Hematopoietic multipotent progenitor cell treated with erythropoietin and hydrocortisone succinate and interleukin-3 and kit ligand, for 8 days (in vitro differentiated cells): ENCODE measurements around the gene KCNJ10.
"Not testable (repeated sequence)": the region's sequence is repeated elsewhere in the genome, so short reads cannot be mapped to it uniquely, and the experiment has no call there.

ENCODE experiments used
- DNase-seq: peaks from one replicate; pipeline ENCODE4 v3.0.0-alpha.2; 2015

KCNJ10 gene

DNA sequence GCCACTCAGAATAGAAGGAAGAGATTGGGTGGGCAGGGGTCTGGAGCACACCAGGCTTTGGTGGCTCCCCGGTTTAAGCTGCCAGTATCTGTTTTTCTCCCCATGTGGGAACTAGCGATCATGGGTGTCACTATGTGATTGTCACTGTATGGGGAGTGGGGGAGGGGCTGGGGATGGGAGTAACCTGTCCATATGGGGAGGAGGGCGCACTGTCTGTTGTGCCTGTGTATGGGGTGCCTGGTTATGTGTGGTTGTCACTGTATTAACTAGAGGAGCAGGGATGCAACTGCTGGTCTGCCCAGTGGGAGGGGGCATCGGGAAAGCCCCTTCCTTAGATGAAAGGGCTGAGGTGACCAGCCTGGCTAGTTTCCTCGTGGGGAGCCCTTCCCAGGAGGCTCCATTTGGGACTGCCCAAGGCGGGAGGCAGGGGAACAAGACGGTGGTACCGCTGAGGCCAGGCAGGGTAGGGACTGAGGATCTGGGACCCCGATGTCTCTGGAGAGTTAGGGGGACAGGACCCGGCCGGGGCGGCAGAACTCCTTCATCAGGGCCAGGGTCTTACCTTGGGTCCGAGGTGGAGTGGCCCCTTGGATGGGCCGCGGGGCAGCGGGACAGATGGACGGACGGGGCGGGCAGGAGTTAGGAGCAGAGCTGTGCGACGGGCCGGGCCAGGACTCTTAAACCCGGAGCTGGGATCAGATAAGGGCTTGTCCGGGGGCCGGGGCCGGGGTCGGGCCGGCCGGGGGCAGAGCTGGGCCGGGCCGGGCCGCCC, at the start of gene KCNJ10:
Gene KCNJ10 (minus strand): TSS at position 701 of the 772 bp plus-strand sequence. CDS start 27,628 bp downstream, outside the sequence.
- DNase-seq = no peak

DNA sequence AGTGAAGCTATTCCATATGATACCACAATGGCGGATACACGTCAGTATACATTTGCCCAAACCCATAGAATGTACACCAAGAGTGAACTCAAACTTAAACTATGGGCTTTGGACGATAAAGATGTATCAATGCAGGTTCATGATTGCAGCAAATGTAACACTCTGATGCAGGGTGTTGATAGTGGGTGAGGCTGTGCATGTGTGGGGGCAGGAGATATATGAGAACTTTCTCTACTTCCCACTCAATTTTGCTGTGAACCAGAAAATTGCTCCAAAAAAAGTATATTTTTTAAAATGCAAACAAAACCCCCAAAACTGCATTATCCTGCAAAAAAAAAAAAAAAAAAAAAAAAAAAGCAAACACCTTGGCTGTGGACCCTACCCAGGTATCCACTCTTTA, 49.0 kb upstream of the KCNJ10 start:
- DNase-seq = no peak

DNA sequence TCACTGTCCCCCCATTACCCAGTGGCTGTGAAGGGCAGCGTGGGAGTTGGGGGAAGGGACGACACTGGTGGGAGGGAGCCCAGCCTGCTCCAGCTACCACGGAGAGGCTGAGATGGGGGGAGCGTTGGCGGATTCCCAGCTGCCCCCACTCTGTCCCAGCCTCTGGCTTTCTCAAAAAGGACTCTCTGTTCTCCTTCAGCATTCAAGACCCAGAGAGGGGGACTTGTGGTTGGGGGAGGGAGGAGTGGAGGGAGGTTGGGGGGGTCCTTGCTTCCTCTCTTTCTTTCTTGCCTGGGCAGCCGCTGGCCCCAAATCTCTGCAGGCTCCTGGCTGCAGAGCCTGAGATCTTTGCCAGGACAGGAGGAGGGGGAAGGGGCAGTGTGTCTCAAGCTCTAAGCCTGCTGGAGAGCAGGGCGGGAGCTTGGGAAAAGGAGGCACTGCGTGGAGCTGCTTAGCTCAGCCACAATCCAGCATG, 47.8 kb upstream of the KCNJ10 start:
- no peak for DNase-seq

DNA sequence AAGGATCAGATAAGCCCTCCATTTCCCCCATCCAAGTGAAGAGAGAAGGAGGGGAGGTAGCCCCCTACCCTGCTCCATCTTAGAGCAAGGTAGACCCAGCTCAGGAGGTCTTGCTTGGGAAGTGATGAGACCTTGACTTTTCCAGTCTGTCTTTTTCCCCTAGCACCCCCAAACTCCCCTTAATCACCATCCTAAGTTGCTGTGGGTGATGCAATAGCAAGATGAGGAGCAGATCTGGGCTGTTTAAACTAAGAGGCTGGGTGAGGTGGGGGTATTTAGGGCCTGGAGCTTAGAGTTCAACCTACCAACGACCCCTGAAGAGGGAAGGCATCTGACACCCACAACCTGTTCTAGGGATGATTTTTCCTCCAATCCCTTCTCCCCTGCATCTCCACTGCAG, 47.3 kb upstream of the KCNJ10 start:
- DNase-seq = no peak

DNA sequence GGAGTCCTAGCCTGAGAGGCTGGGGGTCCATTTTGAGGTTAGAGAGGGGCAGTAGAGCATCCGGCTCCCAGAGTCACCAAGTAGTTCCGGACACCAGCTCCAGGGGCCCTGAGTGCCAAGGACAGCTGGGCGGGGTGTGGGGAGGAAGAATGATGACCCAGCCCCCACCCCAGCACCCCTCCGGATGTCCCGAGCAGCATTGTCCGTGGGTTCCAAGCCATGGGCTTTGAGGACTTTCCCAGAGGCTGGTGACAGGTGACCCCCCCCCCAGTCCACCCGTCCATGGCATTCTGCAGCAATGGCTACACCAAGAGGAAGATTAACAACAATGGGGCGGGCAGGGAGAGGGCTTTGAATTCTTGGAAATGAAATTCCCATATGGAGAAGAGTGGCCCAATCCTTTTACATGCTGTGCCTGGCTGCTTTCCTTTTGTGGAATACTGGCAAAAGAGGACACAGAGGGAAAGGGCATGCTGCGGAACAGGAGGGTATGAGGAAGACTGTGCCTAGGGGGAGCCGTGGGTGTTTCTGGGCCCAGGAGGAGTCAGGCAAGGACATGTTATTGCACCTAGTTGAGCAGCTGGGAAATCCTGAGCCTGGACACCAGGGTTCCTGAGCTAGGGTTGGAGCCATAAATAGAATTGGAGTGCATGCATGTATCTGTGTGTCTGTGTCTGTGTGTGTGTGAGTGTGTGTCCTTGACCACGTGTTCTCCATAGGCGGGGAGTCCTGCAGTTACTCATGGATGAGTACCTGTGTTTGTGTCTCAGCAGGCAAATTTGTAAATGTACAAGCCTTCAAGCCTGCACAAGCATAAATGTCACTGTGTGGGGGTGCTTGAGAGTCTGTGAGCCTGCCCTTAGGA, 46.6 kb upstream of the KCNJ10 start:
- DNase-seq = no peak

DNA sequence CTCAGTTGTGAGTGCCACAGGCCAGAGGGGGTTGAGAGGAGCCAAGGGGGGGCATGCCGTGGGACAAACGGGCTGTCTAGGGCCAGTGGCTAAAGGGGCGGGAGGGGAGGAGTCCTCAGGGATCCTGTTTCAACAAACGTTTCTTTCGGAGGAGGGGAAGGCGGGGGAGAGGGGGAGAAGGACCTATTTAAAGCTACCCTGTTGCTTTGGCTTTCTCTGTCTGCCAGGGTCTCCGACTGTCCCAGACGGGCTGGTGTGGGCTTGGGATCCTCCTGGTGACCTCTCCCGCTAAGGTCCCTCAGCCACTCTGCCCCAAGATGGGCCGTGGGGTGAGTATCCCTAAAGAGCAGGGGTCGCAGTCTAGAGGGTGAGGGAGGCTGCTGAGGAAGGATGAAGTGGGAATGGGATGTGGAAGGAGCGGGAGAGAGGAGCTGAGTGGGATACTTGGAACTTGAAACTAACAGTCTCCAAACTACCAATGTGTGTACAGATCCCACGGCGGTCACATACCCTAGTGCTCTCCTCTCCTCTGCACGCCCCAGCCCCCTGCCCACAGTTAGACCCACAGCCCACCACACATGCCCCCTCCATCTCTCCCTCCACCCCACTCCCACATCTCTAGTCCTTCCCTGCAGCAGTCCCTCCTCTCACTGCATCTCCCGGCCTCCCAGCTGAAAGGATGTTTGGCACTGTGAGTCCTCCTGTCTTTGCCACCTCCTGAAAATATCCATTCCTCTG, 45.8 kb upstream of the KCNJ10 start, which contains the start of gene ATP1A2:
Gene ATP1A2 (plus strand): TSS at position 215 of the 738 bp plus-strand sequence. CDS start 103 bp downstream, at position 318.
- DNase-seq = no peak

DNA sequence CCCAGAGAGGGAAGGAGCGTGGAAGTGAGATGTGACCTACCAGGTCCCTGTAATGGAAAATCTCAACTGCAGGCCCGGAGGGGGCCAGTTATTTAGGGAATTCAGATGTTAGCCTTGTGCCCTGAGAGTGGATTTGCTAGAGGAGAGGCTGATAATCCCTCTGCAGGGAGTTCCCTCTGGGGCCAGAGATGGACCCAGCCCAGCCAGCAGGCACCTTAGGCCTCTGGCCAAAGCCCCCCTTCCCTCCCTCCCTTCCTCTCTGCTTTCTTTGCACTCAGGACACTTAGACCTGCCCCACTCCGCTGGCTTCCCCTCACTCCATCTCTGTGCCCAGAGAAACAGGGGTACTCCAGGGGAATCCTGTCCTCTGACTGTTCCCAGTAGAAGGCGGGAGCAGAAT, 44.1 kb upstream of the KCNJ10 start:
- no peak for DNase-seq

DNA sequence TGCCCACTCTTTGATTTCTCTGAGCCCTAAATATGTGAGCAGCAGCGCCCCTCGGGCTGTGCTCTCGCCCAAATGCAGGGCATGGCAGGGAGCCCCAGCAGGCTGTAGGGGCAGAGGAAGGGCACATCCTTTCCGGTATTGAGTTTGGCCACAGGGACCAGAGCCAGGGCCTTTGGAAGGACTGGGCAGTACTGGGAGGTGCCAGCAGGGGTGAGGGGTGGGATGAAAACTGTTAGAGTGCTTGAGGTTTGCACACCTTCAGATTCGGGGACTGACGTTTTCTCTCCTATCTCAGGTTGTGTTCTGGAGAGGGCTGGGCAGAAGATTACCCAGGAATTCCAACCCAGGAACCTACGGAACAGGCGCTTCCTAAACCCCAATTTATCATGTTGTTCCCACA, 43.4 kb upstream of the KCNJ10 start:
- no peak for DNase-seq

DNA sequence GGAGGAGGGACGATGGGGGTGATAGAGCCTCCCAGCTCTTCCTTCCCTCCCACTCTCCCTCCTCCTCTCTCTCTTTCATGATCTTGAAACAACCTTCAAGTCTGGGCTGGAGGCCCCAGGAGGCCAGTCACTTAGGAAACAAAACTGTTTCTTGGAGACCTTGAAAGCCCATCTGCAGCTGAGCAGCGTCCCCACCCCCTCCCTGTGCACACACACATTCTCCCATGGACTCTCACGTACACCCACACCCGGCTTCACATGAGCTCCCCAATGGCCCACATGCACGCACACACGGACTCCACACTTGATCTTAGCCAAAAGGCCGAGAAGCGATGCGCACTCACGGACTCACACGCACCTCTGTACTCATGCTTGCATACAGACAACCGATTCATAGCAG, 42.4 kb upstream of the KCNJ10 start:
- DNase-seq = no peak

DNA sequence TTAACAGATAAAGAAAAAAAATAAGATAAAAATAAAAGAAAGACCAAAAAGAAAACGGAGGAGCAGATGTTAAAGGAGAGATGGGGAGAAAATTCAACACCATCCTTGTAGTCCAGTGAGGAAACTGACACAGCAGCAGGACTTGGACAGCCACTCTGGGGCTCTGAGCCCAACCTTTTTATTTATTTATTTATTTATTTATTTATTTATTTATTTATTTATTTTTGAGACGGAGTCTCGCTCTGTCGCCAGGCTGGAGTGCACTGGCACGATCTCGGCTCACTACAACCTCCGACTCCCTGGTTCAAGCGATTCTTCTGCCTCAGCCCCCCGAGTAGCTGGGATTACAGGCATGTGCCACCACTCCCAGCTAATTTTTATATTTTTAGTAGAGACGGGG, 41.5 kb upstream of the KCNJ10 start:
- not testable (repeated sequence) for DNase-seq

DNA sequence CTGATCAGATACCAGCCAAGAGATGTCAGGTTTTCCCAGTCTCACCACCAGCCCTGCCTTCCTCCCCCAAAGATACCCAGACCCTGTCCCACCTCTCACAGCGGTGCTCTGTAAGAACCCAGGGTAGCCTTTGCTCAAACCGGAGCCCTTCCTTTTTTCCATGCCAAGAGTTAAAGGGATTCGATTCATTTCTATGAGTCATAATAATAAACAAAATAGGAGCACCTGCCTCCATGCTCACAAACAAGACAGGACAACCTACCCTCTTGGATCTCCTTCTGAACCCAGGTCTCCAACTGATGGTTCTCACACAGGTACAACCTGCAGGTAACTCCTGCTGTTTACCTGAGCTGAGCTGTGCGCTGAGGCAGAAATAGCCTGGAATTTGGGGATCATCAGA, 39.7 kb upstream of the KCNJ10 start:
- no peak for DNase-seq

DNA sequence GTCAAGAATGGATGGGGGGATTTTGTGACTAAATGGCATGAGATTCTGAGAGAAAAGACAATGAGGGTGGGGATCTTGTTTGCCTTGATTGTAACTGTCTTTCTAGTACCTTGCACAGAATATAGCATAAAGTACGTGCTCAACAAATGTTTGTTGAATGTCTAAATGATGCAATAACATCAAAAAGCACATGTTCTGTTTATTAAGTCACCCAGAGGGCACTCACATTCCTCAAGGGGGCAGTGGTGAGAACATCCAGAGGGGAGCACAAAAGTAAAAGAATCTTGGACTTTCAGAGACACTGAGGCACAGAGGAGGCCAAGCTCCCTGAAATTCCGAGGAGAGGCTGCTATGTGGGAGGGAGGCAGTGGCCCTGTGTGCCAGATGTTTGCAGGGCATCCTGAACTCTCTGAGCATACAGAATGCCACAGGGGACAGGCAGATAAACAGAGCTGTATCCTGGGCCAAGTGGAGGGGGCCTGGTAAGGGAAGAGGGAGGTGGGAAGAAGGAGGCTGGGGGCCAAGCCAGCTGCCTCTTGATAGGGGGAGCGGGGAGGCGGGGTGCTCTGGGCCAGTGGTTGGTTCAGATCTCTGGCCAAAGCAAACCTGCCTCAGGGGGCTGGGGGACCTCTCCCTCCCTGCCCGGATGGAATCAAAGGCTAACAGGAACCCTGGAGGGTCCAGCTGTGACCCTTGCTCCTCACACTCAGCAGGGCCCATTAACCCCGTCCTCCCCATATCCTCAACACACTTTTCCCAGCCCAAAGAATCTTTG, 39.1 kb upstream of the KCNJ10 start:
- peak; percentile 79 for DNase-seq

DNA sequence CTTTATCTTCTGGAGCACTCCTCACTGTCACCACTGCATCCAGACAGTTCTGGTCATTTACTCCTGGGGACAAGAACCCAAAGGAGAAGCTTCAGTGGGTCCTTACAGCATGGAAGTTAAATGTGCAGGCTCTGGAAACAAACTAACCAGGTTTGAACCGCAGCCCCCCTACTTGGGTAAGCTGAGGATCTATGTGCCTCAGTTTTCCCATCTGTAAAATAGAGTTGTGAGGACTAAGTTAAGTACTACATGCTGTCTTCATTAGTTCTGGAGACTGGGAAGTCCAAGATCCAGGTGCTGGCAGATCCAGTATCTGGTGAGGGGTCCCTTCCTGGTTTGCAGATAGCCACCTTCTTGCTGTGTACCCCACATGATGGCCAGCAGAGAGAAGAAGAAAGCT, 37.6 kb upstream of the KCNJ10 start:
- DNase-seq = no peak

DNA sequence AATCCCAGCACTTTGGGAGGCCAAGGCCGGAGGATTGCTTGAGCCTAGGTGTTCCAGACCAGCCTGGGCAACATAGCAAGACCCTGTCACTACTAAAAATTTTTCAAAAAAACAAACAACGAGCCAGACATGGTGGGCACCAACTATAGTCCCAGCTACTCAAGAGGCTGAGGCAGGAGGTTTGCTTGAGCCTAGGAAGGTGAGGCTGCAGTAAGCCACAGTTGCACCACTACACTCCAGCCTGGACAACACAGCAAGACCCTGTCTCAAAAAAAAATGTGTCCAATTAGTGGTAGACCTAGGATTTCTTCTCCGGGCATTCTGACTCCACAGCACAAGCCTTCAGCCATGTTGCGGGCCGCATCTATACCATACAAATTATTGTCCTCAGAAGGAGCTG, 35.2 kb upstream of the KCNJ10 start:
- no peak for DNase-seq

DNA sequence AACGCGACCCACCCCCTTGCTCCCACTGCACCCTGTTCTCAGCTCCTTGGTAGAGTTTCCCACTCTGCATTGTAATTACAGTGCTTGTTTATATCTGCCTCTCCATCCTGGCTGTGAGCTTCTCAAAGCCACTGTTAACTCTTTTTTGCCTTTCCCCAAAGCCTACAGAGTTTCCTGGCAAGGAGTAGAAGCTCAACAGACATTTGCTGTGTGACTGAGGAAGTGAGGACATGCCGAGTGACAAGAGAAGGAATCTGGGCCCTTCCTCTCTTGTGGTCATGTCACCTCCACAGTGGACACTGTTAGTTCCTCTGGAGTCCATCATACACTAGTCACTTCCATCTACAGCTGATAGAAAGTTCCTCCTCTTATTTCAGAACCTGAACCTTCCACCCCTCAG, 34.5 kb upstream of the KCNJ10 start:
- no peak for DNase-seq

DNA sequence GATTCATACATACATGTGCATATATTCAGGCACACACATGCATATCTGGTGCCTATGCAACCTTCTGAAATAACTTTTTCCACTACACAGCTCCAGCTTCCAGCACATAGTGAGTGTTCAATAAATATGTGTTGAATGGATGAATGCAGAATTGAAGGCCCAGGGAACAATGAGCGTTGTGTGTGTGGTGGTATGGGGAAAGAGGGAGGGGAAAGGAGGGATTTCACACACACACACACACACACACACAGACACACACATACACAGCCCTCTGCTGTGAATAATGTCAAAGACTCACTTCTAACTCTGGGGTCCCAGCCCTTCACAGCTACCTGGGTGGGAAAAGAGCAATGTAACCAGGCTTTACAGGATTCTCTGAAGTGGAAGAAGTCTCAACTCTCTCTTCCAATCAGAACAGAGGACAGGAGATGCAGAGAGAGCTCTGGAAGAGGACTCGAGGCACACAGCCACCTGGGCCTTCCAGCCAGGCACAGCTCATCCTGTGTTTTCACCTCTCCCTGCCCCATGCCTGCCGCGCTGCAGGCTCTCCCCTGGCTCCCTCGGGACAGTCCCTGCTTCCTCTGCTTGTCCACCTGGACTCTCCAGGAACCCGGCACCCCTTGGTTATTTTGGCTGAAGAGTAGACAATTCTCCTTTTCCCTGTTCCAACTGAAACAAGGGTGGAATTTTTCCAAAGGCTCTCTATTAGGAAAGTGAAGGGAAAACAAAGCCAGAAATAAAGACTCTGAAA, 33.9 kb upstream of the KCNJ10 start:
- no peak for DNase-seq

DNA sequence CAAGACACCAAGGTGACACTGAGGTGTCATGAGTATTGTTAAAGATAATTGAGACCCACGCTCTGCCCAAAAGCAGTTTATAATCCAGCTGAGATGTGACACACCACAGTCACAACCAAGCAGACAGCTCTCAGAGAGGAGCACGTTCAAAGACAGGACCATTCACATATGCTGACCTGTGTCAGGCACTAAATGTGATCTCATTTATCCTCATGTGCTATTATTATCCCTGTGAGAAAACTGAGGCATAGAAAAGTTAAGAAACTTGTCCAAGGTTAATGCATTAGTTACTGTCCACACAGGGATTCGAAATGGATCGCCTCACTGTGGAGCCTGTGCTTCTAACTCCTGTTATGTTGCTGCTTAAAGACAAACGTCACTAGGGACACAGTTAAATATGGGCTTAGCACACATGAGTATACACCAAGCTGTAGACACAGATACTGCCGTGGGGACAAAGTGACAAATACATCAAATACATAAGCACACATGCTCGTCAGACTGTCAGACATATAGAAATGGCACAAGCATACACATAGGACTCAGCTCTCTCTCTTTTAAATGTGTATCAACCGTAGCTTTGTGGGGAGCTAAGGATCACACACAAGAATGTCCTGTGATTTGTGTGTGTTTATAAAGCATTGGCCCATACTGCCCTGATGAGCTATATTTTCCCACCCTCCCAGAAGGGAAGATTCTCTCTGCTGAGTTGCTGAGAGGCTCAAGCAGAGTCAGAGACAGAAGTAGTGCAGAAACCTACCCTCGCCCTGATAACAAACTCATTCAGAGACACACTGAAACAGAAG, 32.0 kb upstream of the KCNJ10 start:
- no peak for DNase-seq

DNA sequence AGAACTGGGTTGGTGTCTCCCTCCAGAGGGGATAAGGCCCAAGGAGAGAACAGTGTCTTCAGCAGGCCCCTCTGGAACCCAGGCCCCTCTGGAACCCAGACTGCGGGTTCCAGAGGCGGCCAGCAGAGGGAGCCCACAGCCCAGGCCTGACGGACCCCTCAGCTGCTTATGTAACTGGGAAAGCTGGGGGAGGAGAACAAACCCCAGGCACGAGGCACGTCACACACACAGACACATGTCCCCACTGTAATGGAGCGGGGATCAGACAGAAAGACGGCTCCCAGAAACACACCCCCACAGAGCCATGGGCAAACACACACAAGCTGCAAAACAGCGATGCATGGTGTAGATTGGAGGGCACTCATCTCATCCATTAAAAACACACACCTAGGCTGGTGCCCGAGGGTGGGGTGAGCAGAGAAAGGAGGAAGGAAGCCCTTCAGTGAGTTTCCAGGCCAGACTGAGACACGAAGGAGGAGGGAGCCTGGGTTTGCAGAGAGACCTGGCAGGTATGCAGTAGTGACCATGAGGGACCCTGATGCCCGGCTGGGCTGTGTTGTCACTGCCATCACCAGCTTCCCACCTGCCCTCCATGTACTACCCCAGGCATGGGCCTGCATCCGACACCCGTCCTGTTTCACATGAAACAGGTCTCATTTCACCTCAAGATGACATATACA, 31.2 kb upstream of the KCNJ10 start:
- DNase-seq = peak; percentile 83

DNA sequence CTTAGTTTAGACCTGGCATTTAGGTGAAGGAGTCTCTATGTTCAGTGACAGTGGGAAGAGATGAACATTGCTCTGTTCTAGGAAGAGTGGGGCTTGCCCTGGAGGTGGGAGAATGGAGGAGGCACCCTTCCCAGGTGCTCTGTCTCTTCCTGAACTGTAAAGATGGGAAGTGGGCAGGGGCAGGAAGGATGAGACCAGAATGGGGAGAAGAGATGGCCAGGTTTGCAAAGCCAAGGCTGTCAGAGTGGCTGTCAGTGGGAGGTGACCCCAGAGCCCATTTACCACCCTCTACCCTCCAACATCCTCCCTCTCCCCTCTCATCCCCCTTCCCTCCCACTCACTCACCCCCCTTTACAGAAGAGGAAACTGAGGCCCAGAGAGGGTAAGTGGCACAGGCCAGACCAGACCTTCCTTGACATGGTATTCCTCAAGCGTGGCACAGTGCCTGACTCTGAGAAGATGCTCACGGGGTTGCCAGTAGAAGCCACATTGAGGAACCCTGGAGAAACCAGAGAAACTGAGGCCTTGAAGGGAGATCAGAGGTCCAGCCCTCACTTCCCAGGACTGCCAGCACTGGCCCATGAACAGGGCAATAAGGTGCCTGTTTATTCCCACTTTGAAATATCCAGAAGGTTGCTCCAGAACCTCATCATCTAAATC, 29.9 kb upstream of the KCNJ10 start:
- DNase-seq = no peak
